ENCODE measurements around the gene SMOC2.

Gene SMOC2

DNA sequence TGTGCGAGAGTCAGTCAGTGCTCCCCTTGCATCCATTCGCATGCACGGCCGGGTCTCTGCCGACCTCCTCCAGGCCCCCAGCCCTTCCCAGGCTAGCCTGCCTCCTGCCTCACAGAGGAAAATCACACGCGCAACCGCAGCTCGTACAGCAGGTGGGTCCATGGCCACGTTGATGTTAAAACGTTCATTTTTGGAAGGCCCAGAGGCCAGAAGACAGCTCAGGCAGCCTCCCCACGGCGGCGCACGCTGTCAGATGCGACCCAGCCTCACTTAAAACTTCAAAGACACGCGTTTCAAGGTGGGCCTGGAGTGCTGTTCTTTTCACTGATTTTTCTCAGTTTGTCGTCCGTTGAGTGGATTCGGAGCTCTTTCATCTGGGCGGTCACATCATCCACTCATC, 276.5 kb downstream of the SMOC2 start:
- no peak for DNase-seq

Data from midbrain (tissue), 1 donor.